SK-N-SH (cell line): ENCODE measurements around the gene MTRF1. TPM values are rescaled to one million over a fixed set of nuclear protein-coding genes. Genes with fewer than 3 reads are reported as not detected.

Experiments
- CTCF ChIA-PET: fragments of 300-600, 350-600 bp; formaldehyde crosslinking; extraction: SDS; loops from one replicate; lab custom pipeline; 2021; lab: Yijun Ruan, JAX
- POLR2A ChIA-PET: fragments of 350-600 bp; sonication (Branson Sonifier 250); formaldehyde crosslinking; extraction: SDS; loops from one replicate; lab custom pipeline; 2020; ENCODE audit warnings: antibody characterized with exemption, inconsistent platforms; lab: Yijun Ruan, JAX
- DNase-seq: peaks from one replicate; pipeline ENCODE4 v3.0.0; 2012
- H2AFZ ChIP-seq: fragments of 200-600 bp; sonication (generic); 2 replicates; pipeline ENCODE4 v1.8.1; 2016; ENCODE audit warnings: antibody characterized with exemption, mild to moderate bottlenecking, low read depth
- H3F3A ChIP-seq: fragments of 200-600 bp; sonication (generic); replicated peaks from 2 replicates; pipeline ENCODE3; 2016; ENCODE audit warnings: antibody characterized with exemption, mild to moderate bottlenecking; ENCODE audit not compliant: insufficient read depth
- H3K27ac ChIP-seq, 2 experiments: fragments of 200-500 bp in 1 of 2; fragments of 200-600 bp in 1 of 2; sonication (Bioruptor generic) in 1 of 2; sonication (generic), shearing (Covaris generic) in 1 of 2; 2 replicates each; pipeline versions ENCODE4 v1.5.1 to v1.6.1; 2014 to 2016; ENCODE audit warnings: low read depth in 2 of 2, inconsistent platforms in 1 of 2, low read length in 1 of 2, mild to moderate bottlenecking in 1 of 2, mixed read lengths in 1 of 2
- H3K27me3 ChIP-seq: fragments of 200-600 bp; sonication (generic), shearing (Covaris generic); 2 replicates; pipeline ENCODE4 v1.6.1; 2016; ENCODE audit warnings: mixed run types; ENCODE audit not compliant: insufficient read depth
- H3K36me3 ChIP-seq, 2 experiments: fragments of 200-500 bp in 1 of 2; fragments of 200-600 bp in 1 of 2; sonication (Bioruptor generic) in 1 of 2; sonication (generic) in 1 of 2; replicated peaks in 1 of 2; 2 replicates each; pipeline versions ENCODE3 to v1.5.1; 2014 to 2016; ENCODE audit warnings: low read length in 1 of 2, mild to moderate bottlenecking in 1 of 2; ENCODE audit not compliant: insufficient read depth in 2 of 2, control insufficient read depth in 1 of 2
- H3K4me1 ChIP-seq, 2 experiments: fragments of 200-500 bp in 1 of 2; fragments of 200-600 bp in 1 of 2; sonication (Bioruptor generic) in 1 of 2; sonication (generic), shearing (Covaris generic) in 1 of 2; 2 replicates each; pipeline versions ENCODE4 v1.5.1 to v1.6.1; 2014 to 2016; ENCODE audit warnings: low read depth in 1 of 2, low read length in 1 of 2, mixed run types in 1 of 2; ENCODE audit not compliant: insufficient read depth in 2 of 2, control insufficient read depth in 1 of 2
- H3K4me2 ChIP-seq: fragments of 200-600 bp; sonication (generic), shearing (Covaris generic); 2 replicates; pipeline ENCODE4 v1.6.1; 2017; ENCODE audit warnings: mixed run types
- H3K4me3 ChIP-seq, 2 experiments: fragments of 200-500 bp in 1 of 2; fragments of 200-600 bp in 1 of 2; sonication (Bioruptor generic) in 1 of 2; sonication (generic), shearing (Covaris generic) in 1 of 2; 2 replicates each; pipeline versions ENCODE4 v1.5.1 to v1.8.1; 2014 to 2016; ENCODE audit warnings: low read depth in 2 of 2, inconsistent platforms in 1 of 2, low read length in 1 of 2, mild to moderate bottlenecking in 1 of 2, mixed read lengths in 1 of 2, moderate library complexity in 1 of 2
- H3K79me2 ChIP-seq: fragments of 200-600 bp; sonication (generic); 2 replicates; pipeline ENCODE4 v1.8.1; 2017; ENCODE audit warnings: mild to moderate bottlenecking; ENCODE audit not compliant: insufficient read depth
- H3K9ac ChIP-seq: fragments of 200-600 bp; sonication (generic); 2 replicates; pipeline ENCODE4 v1.6.1; 2017; ENCODE audit warnings: mixed run types
- H3K9me2 ChIP-seq: fragments of 200-600 bp; sonication (generic); 2 replicates; pipeline ENCODE4 v1.6.1; 2017; ENCODE audit warnings: mixed run types
- H3K9me3 ChIP-seq: fragments of 200-600 bp; sonication (generic); 2 replicates; pipeline ENCODE4 v1.6.1; 2017; ENCODE audit warnings: mixed run types, mild to moderate bottlenecking, moderate library complexity
- H4K20me1 ChIP-seq: fragments of 200-600 bp; sonication (generic); 2 replicates; pipeline ENCODE4 v1.6.1; 2017; ENCODE audit warnings: mild to moderate bottlenecking, mixed run types; ENCODE audit not compliant: insufficient read depth
- EZH2phosphoT487 ChIP-seq: fragments of 200-600 bp; sonication (generic); IDR thresholded peaks from 2 replicates; pipeline ENCODE4 v1.6.1; 2017; ENCODE audit warnings: low read depth, mixed run types, mild to moderate bottlenecking, antibody characterized with exemption, moderate library complexity, borderline replicate concordance
- FOSL2 ChIP-seq: IDR thresholded peaks from 2 replicates; pipeline ENCODE4 v1.4.0; 2012; ENCODE audit warnings: low read depth, mild to moderate bottlenecking, moderate library complexity, borderline replicate concordance
- FOXJ3 ChIP-seq: sonication (generic); formaldehyde crosslinking; IDR thresholded peaks from 2 replicates; pipeline ENCODE4 v1.5.1; 2020; ENCODE audit warnings: mild to moderate bottlenecking, missing genetic modification reagents
- FOXM1 ChIP-seq: IDR thresholded peaks from 2 replicates; pipeline ENCODE4 v1.4.0; 2012; ENCODE audit warnings: low read depth, mild to moderate bottlenecking
- GATA2 ChIP-seq: sonication (generic); formaldehyde crosslinking; IDR thresholded peaks from 2 replicates; pipeline ENCODE4 v1.5.0; 2020; ENCODE audit warnings: mild to moderate bottlenecking, missing genetic modification reagents
- JUND ChIP-seq: IDR thresholded peaks from 2 replicates; pipeline ENCODE4 v1.4.0; 2012
- MEF2A ChIP-seq: IDR thresholded peaks from 2 replicates; pipeline ENCODE4 v1.4.0; 2012; ENCODE audit warnings: low read depth, borderline replicate concordance
- RFX5 ChIP-seq: IDR thresholded peaks from 2 replicates; pipeline ENCODE4 v1.6.1; 2012; ENCODE audit warnings: mild to moderate bottlenecking, improper control_type of control experiment, low read length
- SIN3A ChIP-seq: IDR thresholded peaks from 2 replicates; pipeline ENCODE4 v1.6.1; 2012; ENCODE audit warnings: low read depth, mild to moderate bottlenecking, low read length, moderate library complexity, borderline replicate concordance
- TEAD4 ChIP-seq: IDR thresholded peaks from 2 replicates; pipeline ENCODE4 v1.4.0; 2012; ENCODE audit warnings: mild to moderate bottlenecking, borderline replicate concordance; ENCODE audit not compliant: insufficient read depth
- USF1 ChIP-seq: IDR thresholded peaks from 2 replicates; pipeline ENCODE4 v1.4.0; 2012; ENCODE audit warnings: low read depth, borderline replicate concordance
- WGBS: methylation state at CpG from one replicate; pipeline ENCODE4 v1.1.6; 2017; ENCODE audit warnings: low lambda C conversion rate; 5-methylcytosine and 5-hydroxymethylcytosine counted together
- polyA plus RNA-seq, 3 experiments: library from polyadenylated mRNA; depleted of rRNA; stranded (reverse); fragments of >200 nt; gene quantifications; 2 replicates each; pipeline ENCODE4 v1.2.3, GENCODE V29; 2012
- TF ChIP-seq, protein P1 (sequence below): IDR thresholded peaks from 2 replicates; pipeline ENCODE4 v1.4.0; 2012; ENCODE audit warnings: low read depth

MTRF1 gene
- polyA plus RNA-seq, 1 of the 3 experiments (the other 2 are of a cell fraction), result 9.2 TPM

DNA sequence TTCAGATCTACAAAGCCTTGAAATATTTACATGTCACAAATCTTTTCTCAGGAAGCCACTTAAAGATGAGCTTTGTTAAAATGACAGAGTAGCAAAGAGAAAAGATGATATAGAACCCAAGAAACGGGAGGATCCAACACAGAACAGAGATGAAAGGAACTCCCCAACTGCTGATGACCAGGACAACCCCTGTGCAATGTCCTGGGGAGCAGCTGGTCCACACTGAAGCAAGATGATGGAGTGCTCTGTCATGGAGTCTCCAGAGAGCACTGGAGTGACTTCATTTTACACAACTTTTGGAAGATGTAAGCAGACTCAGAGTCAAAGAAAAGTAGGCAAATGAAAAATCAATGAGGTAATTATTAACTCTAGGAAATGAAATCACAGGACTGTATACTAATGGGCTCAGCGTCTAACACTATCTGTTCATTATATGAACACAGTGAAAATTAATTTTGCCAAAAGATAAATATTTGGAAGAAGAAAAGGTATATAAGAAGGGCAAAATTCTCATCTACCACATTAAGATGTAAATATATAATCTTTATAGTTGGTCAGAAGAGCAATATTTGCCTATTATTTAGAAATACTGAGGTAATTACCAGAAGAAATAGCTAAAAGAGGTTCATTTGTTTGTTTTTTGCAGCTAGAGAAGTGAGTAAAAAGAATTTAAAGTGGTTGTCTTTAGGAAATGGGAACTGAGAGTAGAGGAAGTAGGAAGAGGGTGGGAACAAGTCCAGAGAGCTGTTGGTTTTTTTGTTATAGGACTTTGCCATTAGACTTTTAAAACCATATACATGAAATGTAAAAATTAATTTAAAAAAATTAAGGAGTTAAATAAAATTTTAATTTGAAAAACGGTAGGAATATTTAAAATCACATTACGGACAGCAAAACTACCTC, 30.5 kb downstream of the MTRF1 start:
- Histone ChIP-seq H3K4me2 (no peak overlapping the region), H3K79me2 (no peaks in the 10 kb centered on the region), H3K9me3 (no peaks in the 10 kb centered on the region), H3F3A (no peaks in the 10 kb centered on the region), H3K4me1 (no peaks in the 10 kb centered on the region), H3K4me3 (no peak overlapping the region), H3K9me2 (no peaks in the 10 kb centered on the region), H3K27me3 (no peaks in the 10 kb centered on the region), H3K27ac (no peak overlapping the region), H4K20me1 (no peaks in the 10 kb centered on the region), H3K36me3 (peaks cover 0 to 28% of the 10 kb centered on the region in 2 experiments), H3K9ac (no peak overlapping the region), H2AFZ (no peak overlapping the region)
- TF ChIP-seq FOXJ3, result no peak
- no peak for TF ChIP-seq FOXM1
- TF ChIP-seq SIN3A, result no peak
- no peak for TF ChIP-seq FOSL2
- POLR2A ChIA-PET, result no interaction called here
- CTCF ChIA-PET, result interaction anchor here (1.0 to 2.1 kb wide), 6 partner anchors 10 to 159 kb away, joined by 3 to 11 read pairs (median 4); no protein-coding TSS in a partner anchor
- no peak for DNase-seq
- WGBS, result 84% methylated on average over 4 of the region's 4 CpGs

GRCh38 chr13:41231786-41232185, 31.6 kb downstream of the MTRF1 start:
- no peaks in the 10 kb centered on the region for H3K9me2 ChIP-seq
- H3K4me1 ChIP-seq, result no peaks in the 10 kb centered on the region
- H3K4me3 ChIP-seq, result no peak overlapping the region
- no peak overlapping the region for H3K27ac ChIP-seq
- no peaks in the 10 kb centered on the region for H3F3A ChIP-seq
- peaks cover 0 to 28% of the 10 kb centered on the region in 2 experiments for H3K36me3 ChIP-seq
- ChIA-PET POLR2A (no interaction called here), CTCF (interaction anchor here (1.2 to 2.1 kb wide), 3 partner anchors 9 to 158 kb away, joined by 3 to 11 read pairs (median 3); no protein-coding TSS in a partner anchor)
- WGBS, result 99% methylated on average over 3 of the region's 3 CpGs
- H3K9me3 ChIP-seq, result no peaks in the 10 kb centered on the region
- no peaks in the 10 kb centered on the region for H3K79me2 ChIP-seq
- no peak overlapping the region for H2AFZ ChIP-seq
- no peak for TF ChIP-seq JUND
- no peak for TF ChIP-seq TEAD4
- no peak for TF ChIP-seq RFX5
- TF ChIP-seq, protein P1, sequence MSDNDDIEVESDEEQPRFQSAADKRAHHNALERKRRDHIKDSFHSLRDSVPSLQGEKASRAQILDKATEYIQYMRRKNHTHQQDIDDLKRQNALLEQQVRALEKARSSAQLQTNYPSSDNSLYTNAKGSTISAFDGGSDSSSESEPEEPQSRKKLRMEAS, result no peak
- no peak for TF ChIP-seq EZH2phosphoT487
- no peak for TF ChIP-seq GATA2 (CRISPR knock-in tag)
- TF ChIP-seq USF1, result no peak
- TF ChIP-seq MEF2A, result no peak
- no peak overlapping the region for H3K9ac ChIP-seq
- no peaks in the 10 kb centered on the region for H4K20me1 ChIP-seq
- H3K27me3 ChIP-seq, result no peaks in the 10 kb centered on the region
- no peak for DNase-seq
- no peak overlapping the region for H3K4me2 ChIP-seq
